ENCODE data around the gene SORT1.
"Not testable (repeated sequence)": the region's sequence is repeated elsewhere in the genome, so short reads cannot be mapped to it uniquely, and the experiment has no call there.

The SORT1 gene

GRCh38 chr1:109294481-109294880 lies 103.2 kb downstream of the SORT1 start:
- DNase-seq = no peak

GRCh38 chr1:109293026-109293425 lies 104.7 kb downstream of the SORT1 start:
- DNase-seq = no peak

- DNase-seq = no peak
Measured at GRCh38 chr1:109292364-109292763, 105.4 kb downstream of the SORT1 start.

- DNase-seq = no peak
Measured at GRCh38 chr1:109290998-109291397, 106.7 kb downstream of the SORT1 start.

GRCh38 chr1:109290137-109290536 lies 107.6 kb downstream of the SORT1 start:
- DNase-seq = no peak

GRCh38 chr1:109286762-109287161 lies 111.0 kb downstream of the SORT1 start:
- not testable (repeated sequence) for DNase-seq

GRCh38 chr1:109283748-109284600 lies 113.7 kb downstream of the SORT1 start:
- DNase-seq = no peak

- DNase-seq = peak; percentile 48
Measured at GRCh38 chr1:109282952-109283747, 114.6 kb downstream of the SORT1 start, which contains the start of gene PSRC1. Gene PSRC1, minus strand, starts transcription at chr1:109283145.

GRCh38 chr1:109282497-109282951 lies 115.2 kb downstream of the SORT1 start:
- no peak for DNase-seq

- DNase-seq = no peak
Measured at GRCh38 chr1:109281680-109282496, 115.8 kb downstream of the SORT1 start.

- DNase-seq = no peak
Measured at GRCh38 chr1:109280862-109281261, 116.9 kb downstream of the SORT1 start.

- no peak for DNase-seq
Measured at GRCh38 chr1:109279615-109280278, 118.0 kb downstream of the SORT1 start.

- DNase-seq = peak; percentile 5
Measured at GRCh38 chr1:109277434-109278204, 120.1 kb downstream of the SORT1 start.

GRCh38 chr1:109275706-109276345 lies 121.9 kb downstream of the SORT1 start:
- DNase-seq = no peak

GRCh38 chr1:109274533-109275476 lies 122.9 kb downstream of the SORT1 start:
- DNase-seq = no peak

- no peak for DNase-seq
Measured at GRCh38 chr1:109273570-109274288, 124.0 kb downstream of the SORT1 start.

GRCh38 chr1:109272831-109273547 lies 124.7 kb downstream of the SORT1 start:
- no peak for DNase-seq

- DNase-seq = no peak
Measured at GRCh38 chr1:109272021-109272799, 125.5 kb downstream of the SORT1 start.
